Neural progenitor cell (in vitro differentiated cells): Measurements from ENCODE around the gene POU2AF1. TPM values are rescaled to one million over a fixed set of nuclear protein-coding genes. Genes with fewer than 3 reads are reported as not detected.

Experiments used
- DNase-seq: peaks from one replicate; pipeline ENCODE4 v3.0.0-alpha.2; 2016; ENCODE audit warnings: low spot score
- H2AFZ ChIP-seq: fragments of 200-600 bp; sonication (generic); replicated peaks from 2 replicates; pipeline ENCODE4 v1.6.1; 2016; ENCODE audit warnings: antibody characterized with exemption
- H3F3A ChIP-seq: fragments of 200-600 bp; sonication (generic); 2 replicates; pipeline ENCODE4 v1.6.1; 2016; ENCODE audit warnings: antibody characterized with exemption, low read depth
- H3K27ac ChIP-seq: fragments of 200-600 bp; sonication (generic); 2 replicates; pipeline ENCODE4 v1.5.1; 2016; ENCODE audit warnings: mild to moderate bottlenecking
- H3K27me3 ChIP-seq: fragments of 200-600 bp; sonication (generic); 2 replicates; pipeline ENCODE4 v1.6.1; 2016; ENCODE audit warnings: mild to moderate bottlenecking, moderate library complexity
- H3K36me3 ChIP-seq: fragments of 200-600 bp; sonication (generic); 2 replicates; pipeline ENCODE4 v1.5.1; 2016
- H3K4me1 ChIP-seq: fragments of 200-600 bp; sonication (generic); 2 replicates; pipeline ENCODE4 v1.6.1; 2016; ENCODE audit warnings: mixed run types
- H3K4me2 ChIP-seq: fragments of 200-600 bp; sonication (generic); 2 replicates; pipeline ENCODE4 v1.6.1; 2016
- H3K4me3 ChIP-seq: fragments of 200-600 bp; sonication (generic); 2 replicates; pipeline ENCODE4 v1.5.1; 2016
- H3K79me2 ChIP-seq: fragments of 200-600 bp; sonication (generic); 2 replicates; pipeline ENCODE4 v1.6.1; 2016; ENCODE audit warnings: low read depth
- H3K9ac ChIP-seq: fragments of 200-600 bp; sonication (generic); 2 replicates; pipeline ENCODE4 v1.6.1; 2016
- H3K9me3 ChIP-seq: fragments of 200-600 bp; sonication (generic); 2 replicates; pipeline ENCODE4 v1.5.1; 2016; ENCODE audit warnings: low read depth
- H4K20me1 ChIP-seq: fragments of 200-600 bp; sonication (generic); 2 replicates; pipeline ENCODE4 v1.6.1; 2016; ENCODE audit warnings: low read depth
- H3K27ac Mint-ChIP-seq: 3 replicates; pipeline ENCODE4 v1.8.0; 2021; ENCODE audit warnings: mixed read lengths
- H3K27me3 Mint-ChIP-seq: 2 replicates; pipeline ENCODE4 v1.8.0; 2022; ENCODE audit warnings: low read depth, mild to moderate bottlenecking, inconsistent platforms, moderate library complexity, mixed read lengths; ENCODE audit not compliant: insufficient read depth
- H3K36me3 Mint-ChIP-seq: 3 replicates; pipeline ENCODE4 v1.8.0; 2021; ENCODE audit warnings: mixed read lengths
- H3K4me1 Mint-ChIP-seq: 3 replicates; pipeline ENCODE4 v1.8.0; 2021; ENCODE audit warnings: mixed read lengths
- H3K4me3 Mint-ChIP-seq: 3 replicates; pipeline ENCODE4 v1.8.0; 2021; ENCODE audit warnings: mild to moderate bottlenecking, moderate library complexity, mixed read lengths
- H3K9me3 Mint-ChIP-seq: 3 replicates; pipeline ENCODE4 v1.8.0; 2020; ENCODE audit warnings: mixed read lengths
- CTCF ChIP-seq: fragments of 200-600 bp; sonication (generic); IDR thresholded peaks from 2 replicates; pipeline ENCODE4 v1.5.1; 2017; ENCODE audit warnings: antibody characterized with exemption, mild to moderate bottlenecking
- EZH2 ChIP-seq: fragments of 200-600 bp; sonication (generic); IDR thresholded peaks from 2 replicates; pipeline ENCODE4 v1.6.1; 2017; ENCODE audit warnings: antibody characterized with exemption, mild to moderate bottlenecking, moderate library complexity
- EZH2phosphoT487 ChIP-seq: fragments of 200-600 bp; sonication (generic); IDR thresholded peaks from 2 replicates; pipeline ENCODE4 v1.6.1; 2017; ENCODE audit warnings: antibody characterized with exemption
- total RNA-seq: library from RNA; depleted of rRNA; stranded (reverse); fragments of >200 nt; gene quantifications from 2 replicates; pipeline ENCODE4 v1.2.3, GENCODE V29; 2015; ENCODE audit warnings: low replicate concordance

The POU2AF1 gene
- total RNA-seq, 1 donor from 2014 or later: not detected

- Mint-ChIP-seq H3K36me3 (no peaks in the 10 kb centered on the region), H3K4me3 (no peak overlapping the region), H3K27me3 (peaks cover 4% of the 10 kb centered on the region), H3K4me1 (peaks cover 11% of the 10 kb centered on the region), H3K27ac (no peak overlapping the region), H3K9me3 (peaks cover 4% of the 10 kb centered on the region)
- DNase-seq: no peak
- Histone ChIP-seq H3K27me3 (no peaks in the 10 kb centered on the region), H3K4me3 (no peak overlapping the region), H3K4me2 (no peak overlapping the region), H3K9me3 (peaks cover 7% of the 10 kb centered on the region), H3K27ac (no peak overlapping the region), H3K79me2 (no peaks in the 10 kb centered on the region), H3K4me1 (peaks cover 12% of the 10 kb centered on the region), H3K36me3 (no peaks in the 10 kb centered on the region), H2AFZ (no peak overlapping the region), H3K9ac (no peak overlapping the region), H4K20me1 (no peaks in the 10 kb centered on the region), H3F3A (no peaks in the 10 kb centered on the region)
- TF ChIP-seq CTCF (no peak), EZH2 (no peak), EZH2phosphoT487 (no peak)
Observed at GRCh38 chr11:111334532-111335502, 44.3 kb downstream of the POU2AF1 start.

GRCh38 chr11:111331711-111332479 lies 47.2 kb downstream of the POU2AF1 start:
- no peak overlapping the region for H3K27ac Mint-ChIP-seq
- Histone ChIP-seq H3K4me1 (peaks cover 11% of the 10 kb centered on the region), H4K20me1 (no peaks in the 10 kb centered on the region), H3K36me3 (no peaks in the 10 kb centered on the region), H3K27ac (no peak overlapping the region), H3F3A (no peaks in the 10 kb centered on the region), H3K4me3 (no peak overlapping the region), H3K4me2 (no peak overlapping the region), H3K9me3 (no peaks in the 10 kb centered on the region), H3K27me3 (no peaks in the 10 kb centered on the region), H3K9ac (no peak overlapping the region), H2AFZ (no peak overlapping the region), H3K79me2 (no peaks in the 10 kb centered on the region)
- DNase-seq: no peak
- H3K27me3 Mint-ChIP-seq: peaks cover 8% of the 10 kb centered on the region
- peaks cover 22% of the 10 kb centered on the region for H3K4me1 Mint-ChIP-seq
- H3K36me3 Mint-ChIP-seq: no peaks in the 10 kb centered on the region
- H3K9me3 Mint-ChIP-seq: no peaks in the 10 kb centered on the region
- no peak for TF ChIP-seq CTCF
- no peak for TF ChIP-seq EZH2phosphoT487
- no peak for TF ChIP-seq EZH2
- H3K4me3 Mint-ChIP-seq: no peak overlapping the region

GRCh38 chr11:111330234-111330893 lies 48.7 kb downstream of the POU2AF1 start:
- Histone ChIP-seq H3K4me1 (peaks cover under 1% of the 10 kb centered on the region), H3K9me3 (no peaks in the 10 kb centered on the region), H3F3A (no peaks in the 10 kb centered on the region), H3K79me2 (no peaks in the 10 kb centered on the region), H2AFZ (no peak overlapping the region), H3K27me3 (no peaks in the 10 kb centered on the region), H3K9ac (no peak overlapping the region), H3K27ac (no peak overlapping the region), H3K4me3 (no peak overlapping the region), H4K20me1 (no peaks in the 10 kb centered on the region), H3K36me3 (no peaks in the 10 kb centered on the region), H3K4me2 (no peak overlapping the region)
- TF ChIP-seq EZH2phosphoT487: no peak
- no peak for TF ChIP-seq CTCF
- no peak for TF ChIP-seq EZH2
- Mint-ChIP-seq H3K4me3 (no peak overlapping the region), H3K27me3 (peaks cover 9% of the 10 kb centered on the region), H3K9me3 (no peaks in the 10 kb centered on the region), H3K36me3 (peaks cover 1% of the 10 kb centered on the region), H3K4me1 (peaks cover 18% of the 10 kb centered on the region), H3K27ac (no peak overlapping the region)
- no peak for DNase-seq
